ENCODE data around the gene TP53BP1.

The TP53BP1 gene

GRCh38 chr15:43449981-43450380 lies 43.0 kb downstream of the TP53BP1 start:
- H3K36me3 ChIP-seq (ENCODE audit: insufficient read depth, low read length) = peaks cover 48% of the 10 kb centered on the region
- H3K4me1 ChIP-seq (ENCODE audit: insufficient read depth, low read length) = no peaks in the 10 kb centered on the region
- no peak overlapping the region for H3K4me3 ChIP-seq (ENCODE audit: low read length)
- no peak overlapping the region for H2AFZ ChIP-seq (ENCODE audit: low read depth, low read length)
- no peaks in the 10 kb centered on the region for H3K27me3 ChIP-seq (ENCODE audit: insufficient read depth, low read length)
- H3K9me3 ChIP-seq (ENCODE audit: low read length) = no peaks in the 10 kb centered on the region

- Histone ChIP-seq H3K9me3 (ENCODE audit: low read length) (no peaks in the 10 kb centered on the region), H3K4me1 (ENCODE audit: insufficient read depth, low read length) (peaks cover 5% of the 10 kb centered on the region), H3K4me3 (ENCODE audit: low read length) (no peak overlapping the region), H3K36me3 (ENCODE audit: insufficient read depth, low read length) (peaks cover 44% of the 10 kb centered on the region), H3K27me3 (ENCODE audit: insufficient read depth, low read length) (no peaks in the 10 kb centered on the region), H2AFZ (ENCODE audit: low read depth, low read length) (no peak overlapping the region)
Observed at GRCh38 chr15:43446344-43446743, 46.6 kb downstream of the TP53BP1 start.

- H3K4me3 ChIP-seq (ENCODE audit: low read length) = no peak overlapping the region
- H3K36me3 ChIP-seq (ENCODE audit: insufficient read depth, low read length) = peaks cover 66% of the 10 kb centered on the region
- peaks cover 13% of the 10 kb centered on the region for H3K4me1 ChIP-seq (ENCODE audit: insufficient read depth, low read length)
Observed at GRCh38 chr15:43441316-43441715, 51.6 kb downstream of the TP53BP1 start.

GRCh38 chr15:43440721-43441281 lies 52.2 kb downstream of the TP53BP1 start:
- Histone ChIP-seq H3K4me3 (ENCODE audit: low read length) (no peak overlapping the region), H3K36me3 (ENCODE audit: insufficient read depth, low read length) (peaks cover 65% of the 10 kb centered on the region), H3K9me3 (ENCODE audit: low read length) (no peaks in the 10 kb centered on the region), H3K4me1 (ENCODE audit: insufficient read depth, low read length) (peaks cover 13% of the 10 kb centered on the region), H2AFZ (ENCODE audit: low read depth, low read length) (no peak overlapping the region), H3K27me3 (ENCODE audit: insufficient read depth, low read length) (no peaks in the 10 kb centered on the region)

More at GRCh38 chr15:43441316-43441715, 51.6 kb downstream of the TP53BP1 start:
- Histone ChIP-seq H3K9me3 (ENCODE audit: low read length) (no peaks in the 10 kb centered on the region), H3K27me3 (ENCODE audit: insufficient read depth, low read length) (no peaks in the 10 kb centered on the region), H2AFZ (ENCODE audit: low read depth, low read length) (no peak overlapping the region)

GRCh38 chr15:43439268-43439667 lies 53.7 kb downstream of the TP53BP1 start:
- Histone ChIP-seq H3K4me1 (ENCODE audit: insufficient read depth, low read length) (peaks cover 13% of the 10 kb centered on the region), H3K27me3 (ENCODE audit: insufficient read depth, low read length) (no peaks in the 10 kb centered on the region), H3K9me3 (ENCODE audit: low read length) (no peaks in the 10 kb centered on the region), H3K36me3 (ENCODE audit: insufficient read depth, low read length) (peaks cover 66% of the 10 kb centered on the region), H2AFZ (ENCODE audit: low read depth, low read length) (no peak overlapping the region), H3K4me3 (ENCODE audit: low read length) (no peak overlapping the region)

GRCh38 chr15:43436395-43436794 lies 56.6 kb downstream of the TP53BP1 start:
- H3K4me3 ChIP-seq (ENCODE audit: low read length) = no peak overlapping the region
- peaks cover 76% of the 10 kb centered on the region for H3K36me3 ChIP-seq (ENCODE audit: insufficient read depth, low read length)
- H3K9me3 ChIP-seq (ENCODE audit: low read length) = no peaks in the 10 kb centered on the region
- H3K4me1 ChIP-seq (ENCODE audit: insufficient read depth, low read length) = peaks cover 8% of the 10 kb centered on the region
- no peaks in the 10 kb centered on the region for H3K27me3 ChIP-seq (ENCODE audit: insufficient read depth, low read length)
- no peak overlapping the region for H2AFZ ChIP-seq (ENCODE audit: low read depth, low read length)

GRCh38 chr15:43434446-43434845 lies 58.5 kb downstream of the TP53BP1 start:
- no peaks in the 10 kb centered on the region for H3K27me3 ChIP-seq (ENCODE audit: insufficient read depth, low read length)
- no peaks in the 10 kb centered on the region for H3K4me1 ChIP-seq (ENCODE audit: insufficient read depth, low read length)
- peaks cover 83% of the 10 kb centered on the region for H3K36me3 ChIP-seq (ENCODE audit: insufficient read depth, low read length)

GRCh38 chr15:43433661-43434303 lies 59.2 kb downstream of the TP53BP1 start:
- Histone ChIP-seq H3K4me3 (ENCODE audit: low read length) (no peak overlapping the region), H2AFZ (ENCODE audit: low read depth, low read length) (no peak overlapping the region), H3K9me3 (ENCODE audit: low read length) (no peaks in the 10 kb centered on the region), H3K36me3 (ENCODE audit: insufficient read depth, low read length) (peaks cover 79% of the 10 kb centered on the region), H3K4me1 (ENCODE audit: insufficient read depth, low read length) (no peaks in the 10 kb centered on the region), H3K27me3 (ENCODE audit: insufficient read depth, low read length) (no peaks in the 10 kb centered on the region)

More at GRCh38 chr15:43434446-43434845, 58.5 kb downstream of the TP53BP1 start:
- Histone ChIP-seq H2AFZ (ENCODE audit: low read depth, low read length) (no peak overlapping the region), H3K4me3 (ENCODE audit: low read length) (no peak overlapping the region), H3K9me3 (ENCODE audit: low read length) (no peaks in the 10 kb centered on the region)

- H3K36me3 ChIP-seq (ENCODE audit: insufficient read depth, low read length) = peaks cover 78% of the 10 kb centered on the region
- no peaks in the 10 kb centered on the region for H3K4me1 ChIP-seq (ENCODE audit: insufficient read depth, low read length)
- no peak overlapping the region for H3K4me3 ChIP-seq (ENCODE audit: low read length)
- H3K27me3 ChIP-seq (ENCODE audit: insufficient read depth, low read length) = no peaks in the 10 kb centered on the region
- no peaks in the 10 kb centered on the region for H3K9me3 ChIP-seq (ENCODE audit: low read length)
- no peak overlapping the region for H2AFZ ChIP-seq (ENCODE audit: low read depth, low read length)
Observed at GRCh38 chr15:43433165-43433564, 59.8 kb downstream of the TP53BP1 start.

- Histone ChIP-seq H3K4me1 (ENCODE audit: insufficient read depth, low read length) (no peaks in the 10 kb centered on the region), H3K27me3 (ENCODE audit: insufficient read depth, low read length) (no peaks in the 10 kb centered on the region), H3K36me3 (ENCODE audit: insufficient read depth, low read length) (peaks cover 71% of the 10 kb centered on the region), H2AFZ (ENCODE audit: low read depth, low read length) (no peak overlapping the region), H3K4me3 (ENCODE audit: low read length) (no peak overlapping the region), H3K9me3 (ENCODE audit: low read length) (no peaks in the 10 kb centered on the region)
Observed at GRCh38 chr15:43429687-43430086, 63.3 kb downstream of the TP53BP1 start.

GRCh38 chr15:43423793-43424192 lies 69.2 kb downstream of the TP53BP1 start:
- H2AFZ ChIP-seq (ENCODE audit: low read depth, low read length) = no peak overlapping the region

GRCh38 chr15:43420876-43421275 lies 72.1 kb downstream of the TP53BP1 start:
- Histone ChIP-seq H3K27me3 (ENCODE audit: insufficient read depth, low read length) (no peaks in the 10 kb centered on the region), H3K9me3 (ENCODE audit: low read length) (no peaks in the 10 kb centered on the region), H2AFZ (ENCODE audit: low read depth, low read length) (no peak overlapping the region), H3K4me1 (ENCODE audit: insufficient read depth, low read length) (no peaks in the 10 kb centered on the region), H3K4me3 (ENCODE audit: low read length) (no peak overlapping the region), H3K36me3 (ENCODE audit: insufficient read depth, low read length) (peaks cover 92% of the 10 kb centered on the region)

More at GRCh38 chr15:43423793-43424192, 69.2 kb downstream of the TP53BP1 start:
- Histone ChIP-seq H3K4me1 (ENCODE audit: insufficient read depth, low read length) (no peaks in the 10 kb centered on the region), H3K36me3 (ENCODE audit: insufficient read depth, low read length) (peaks cover 86% of the 10 kb centered on the region), H3K9me3 (ENCODE audit: low read length) (no peaks in the 10 kb centered on the region), H3K27me3 (ENCODE audit: insufficient read depth, low read length) (no peaks in the 10 kb centered on the region), H3K4me3 (ENCODE audit: low read length) (no peak overlapping the region)

- H3K9me3 ChIP-seq (ENCODE audit: low read length) = no peaks in the 10 kb centered on the region
- peaks cover 96% of the 10 kb centered on the region for H3K36me3 ChIP-seq (ENCODE audit: insufficient read depth, low read length)
- no peaks in the 10 kb centered on the region for H3K4me1 ChIP-seq (ENCODE audit: insufficient read depth, low read length)
- no peak overlapping the region for H3K4me3 ChIP-seq (ENCODE audit: low read length)
- no peaks in the 10 kb centered on the region for H3K27me3 ChIP-seq (ENCODE audit: insufficient read depth, low read length)
- no peak overlapping the region for H2AFZ ChIP-seq (ENCODE audit: low read depth, low read length)
Observed at GRCh38 chr15:43420435-43420834, 72.5 kb downstream of the TP53BP1 start.

- H3K4me3 ChIP-seq (ENCODE audit: low read length) = no peak overlapping the region
- no peaks in the 10 kb centered on the region for H3K27me3 ChIP-seq (ENCODE audit: insufficient read depth, low read length)
- no peaks in the 10 kb centered on the region for H3K9me3 ChIP-seq (ENCODE audit: low read length)
- H2AFZ ChIP-seq (ENCODE audit: low read depth, low read length) = no peak overlapping the region
- H3K36me3 ChIP-seq (ENCODE audit: insufficient read depth, low read length) = peaks cover 92% of the 10 kb centered on the region
- no peaks in the 10 kb centered on the region for H3K4me1 ChIP-seq (ENCODE audit: insufficient read depth, low read length)
Observed at GRCh38 chr15:43414196-43414595, 78.8 kb downstream of the TP53BP1 start.
